Measurements from ENCODE around the gene CORIN.
"Not testable (repeated sequence)": the region's sequence is repeated elsewhere in the genome, so short reads cannot be mapped to it uniquely, and the experiment has no call there.

The CORIN gene

GRCh38 chr4:47713129-47713834, 124.6 kb downstream of the CORIN start:
- Histone ChIP-seq H3K27me3 (replicated peaks; ENCODE audit: insufficient read depth, low read length) (no peaks in the 10 kb centered on the region), H3K9ac (ENCODE audit: low read length) (no peak overlapping the region), H3K4me1 (ENCODE audit: low read length) (no peaks in the 10 kb centered on the region), H3K27ac (ENCODE audit: low read length) (no peak overlapping the region), H4K20me1 (ENCODE audit: insufficient read depth, low read length) (no peaks in the 10 kb centered on the region), H3F3A (ENCODE audit: insufficient read depth, low read length) (no peaks in the 10 kb centered on the region), H3K9me2 (replicated peaks; ENCODE audit: insufficient read depth, low read length) (no peaks in the 10 kb centered on the region), H3K79me2 (ENCODE audit: low read length) (no peaks in the 10 kb centered on the region), H3K36me3 (replicated peaks; ENCODE audit: insufficient read depth, low read length) (no peaks in the 10 kb centered on the region), H3K9me3 (replicated peaks; ENCODE audit: insufficient read depth, low read length) (no peaks in the 10 kb centered on the region), H3K4me2 (ENCODE audit: low read depth, low read length) (no peak overlapping the region), H3K4me3 (ENCODE audit: low read length) (no peak overlapping the region), H2AFZ (ENCODE audit: low read length) (no peak overlapping the region)
- TF ChIP-seq EZH2 (optimal IDR thresholded peaks at IDR 0.05; ENCODE audit: low read depth, low read length) (no peak), EZH2phosphoT487 (IDR thresholded peaks at IDR 0.05; ENCODE audit: low read length) (no peak)
- TF ChIP-seq, protein P1, sequence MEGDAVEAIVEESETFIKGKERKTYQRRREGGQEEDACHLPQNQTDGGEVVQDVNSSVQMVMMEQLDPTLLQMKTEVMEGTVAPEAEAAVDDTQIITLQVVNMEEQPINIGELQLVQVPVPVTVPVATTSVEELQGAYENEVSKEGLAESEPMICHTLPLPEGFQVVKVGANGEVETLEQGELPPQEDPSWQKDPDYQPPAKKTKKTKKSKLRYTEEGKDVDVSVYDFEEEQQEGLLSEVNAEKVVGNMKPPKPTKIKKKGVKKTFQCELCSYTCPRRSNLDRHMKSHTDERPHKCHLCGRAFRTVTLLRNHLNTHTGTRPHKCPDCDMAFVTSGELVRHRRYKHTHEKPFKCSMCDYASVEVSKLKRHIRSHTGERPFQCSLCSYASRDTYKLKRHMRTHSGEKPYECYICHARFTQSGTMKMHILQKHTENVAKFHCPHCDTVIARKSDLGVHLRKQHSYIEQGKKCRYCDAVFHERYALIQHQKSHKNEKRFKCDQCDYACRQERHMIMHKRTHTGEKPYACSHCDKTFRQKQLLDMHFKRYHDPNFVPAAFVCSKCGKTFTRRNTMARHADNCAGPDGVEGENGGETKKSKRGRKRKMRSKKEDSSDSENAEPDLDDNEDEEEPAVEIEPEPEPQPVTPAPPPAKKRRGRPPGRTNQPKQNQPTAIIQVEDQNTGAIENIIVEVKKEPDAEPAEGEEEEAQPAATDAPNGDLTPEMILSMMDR (IDR thresholded peaks at IDR 0.05; ENCODE audit: low read length) = no peak
- DNase-seq = no peak

GRCh38 chr4:47711646-47712045, 126.2 kb downstream of the CORIN start:
- TF ChIP-seq EZH2 (optimal IDR thresholded peaks at IDR 0.05; ENCODE audit: low read depth, low read length) (no peak), EZH2phosphoT487 (IDR thresholded peaks at IDR 0.05; ENCODE audit: low read length) (no peak)
- TF ChIP-seq, protein P1 (IDR thresholded peaks at IDR 0.05; ENCODE audit: low read length) = no peak
- H3F3A ChIP-seq (ENCODE audit: insufficient read depth, low read length) = no peaks in the 10 kb centered on the region
- no peak overlapping the region for H2AFZ ChIP-seq (ENCODE audit: low read length)
- no peaks in the 10 kb centered on the region for H3K9me3 ChIP-seq (replicated peaks; ENCODE audit: insufficient read depth, low read length)
- DNase-seq = no peak
- H3K9ac ChIP-seq (ENCODE audit: low read length) = no peak overlapping the region
- H3K9me2 ChIP-seq (replicated peaks; ENCODE audit: insufficient read depth, low read length) = no peaks in the 10 kb centered on the region
- H3K4me2 ChIP-seq (ENCODE audit: low read depth, low read length) = no peak overlapping the region
- H3K4me3 ChIP-seq (ENCODE audit: low read length) = no peak overlapping the region
- no peaks in the 10 kb centered on the region for H3K4me1 ChIP-seq (ENCODE audit: low read length)
- H3K79me2 ChIP-seq (ENCODE audit: low read length) = no peaks in the 10 kb centered on the region
- H3K27me3 ChIP-seq (replicated peaks; ENCODE audit: insufficient read depth, low read length) = no peaks in the 10 kb centered on the region
- no peaks in the 10 kb centered on the region for H4K20me1 ChIP-seq (ENCODE audit: insufficient read depth, low read length)
- H3K36me3 ChIP-seq (replicated peaks; ENCODE audit: insufficient read depth, low read length) = no peaks in the 10 kb centered on the region
- H3K27ac ChIP-seq (ENCODE audit: low read length) = no peak overlapping the region

DNA sequence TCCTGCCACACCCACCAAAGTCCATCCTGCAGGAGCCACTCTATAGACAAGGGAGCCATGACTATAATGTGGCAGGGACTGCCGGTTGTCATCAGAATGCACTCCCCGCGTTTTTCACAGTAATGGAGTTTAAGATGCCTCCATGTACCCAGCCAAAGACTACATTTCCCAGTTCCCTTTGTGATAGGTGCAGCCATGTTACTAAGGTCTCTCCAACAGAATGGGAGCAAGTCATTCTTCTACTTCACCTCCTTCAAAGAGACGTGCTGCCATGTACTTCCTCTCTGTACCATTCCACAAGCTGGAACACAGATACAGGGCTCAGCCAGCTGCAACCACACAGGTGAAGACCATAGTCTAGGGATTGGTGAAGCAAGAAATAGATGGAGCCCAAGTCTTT, 126.7 kb downstream of the CORIN start:
- no peaks in the 10 kb centered on the region for H3K4me1 ChIP-seq (ENCODE audit: low read length)
- H2AFZ ChIP-seq (ENCODE audit: low read length) = no peak overlapping the region
- H3K79me2 ChIP-seq (ENCODE audit: low read length) = no peaks in the 10 kb centered on the region
- no peaks in the 10 kb centered on the region for H3F3A ChIP-seq (ENCODE audit: insufficient read depth, low read length)
- H3K9me2 ChIP-seq (replicated peaks; ENCODE audit: insufficient read depth, low read length) = no peaks in the 10 kb centered on the region
- no peak for DNase-seq
- no peak overlapping the region for H3K27ac ChIP-seq (ENCODE audit: low read length)
- no peaks in the 10 kb centered on the region for H3K9me3 ChIP-seq (replicated peaks; ENCODE audit: insufficient read depth, low read length)
- no peak for TF ChIP-seq EZH2 (optimal IDR thresholded peaks at IDR 0.05; ENCODE audit: low read depth, low read length)
- TF ChIP-seq, protein P1 (IDR thresholded peaks at IDR 0.05; ENCODE audit: low read length) = no peak
- TF ChIP-seq EZH2phosphoT487 (IDR thresholded peaks at IDR 0.05; ENCODE audit: low read length) = no peak
- H3K36me3 ChIP-seq (replicated peaks; ENCODE audit: insufficient read depth, low read length) = no peaks in the 10 kb centered on the region
- no peak overlapping the region for H3K4me3 ChIP-seq (ENCODE audit: low read length)
- no peak overlapping the region for H3K9ac ChIP-seq (ENCODE audit: low read length)
- no peaks in the 10 kb centered on the region for H3K27me3 ChIP-seq (replicated peaks; ENCODE audit: insufficient read depth, low read length)
- H3K4me2 ChIP-seq (ENCODE audit: low read depth, low read length) = no peak overlapping the region
- H4K20me1 ChIP-seq (ENCODE audit: insufficient read depth, low read length) = no peaks in the 10 kb centered on the region

GRCh38 chr4:47706352-47706751, 131.5 kb downstream of the CORIN start:
- not testable (repeated sequence) for H3K9me2 ChIP-seq (replicated peaks; ENCODE audit: insufficient read depth, low read length); H2AFZ ChIP-seq (ENCODE audit: low read length); H3K9ac ChIP-seq (ENCODE audit: low read length); H4K20me1 ChIP-seq (ENCODE audit: insufficient read depth, low read length); H3K27me3 ChIP-seq (replicated peaks; ENCODE audit: insufficient read depth, low read length); H3K79me2 ChIP-seq (ENCODE audit: low read length); H3K4me3 ChIP-seq (ENCODE audit: low read length); H3K4me1 ChIP-seq (ENCODE audit: low read length); H3K9me3 ChIP-seq (replicated peaks; ENCODE audit: insufficient read depth, low read length); H3K4me2 ChIP-seq (ENCODE audit: low read depth, low read length); H3K27ac ChIP-seq (ENCODE audit: low read length); H3K36me3 ChIP-seq (replicated peaks; ENCODE audit: insufficient read depth, low read length); H3F3A ChIP-seq (ENCODE audit: insufficient read depth, low read length); DNase-seq

Data from MM.1S (cell line).